ENCODE measurements around the gene KLC4.
"Not testable (repeated sequence)": the region's sequence is repeated elsewhere in the genome, so short reads cannot be mapped to it uniquely, and the experiment has no call there.

The KLC4 gene

DNA sequence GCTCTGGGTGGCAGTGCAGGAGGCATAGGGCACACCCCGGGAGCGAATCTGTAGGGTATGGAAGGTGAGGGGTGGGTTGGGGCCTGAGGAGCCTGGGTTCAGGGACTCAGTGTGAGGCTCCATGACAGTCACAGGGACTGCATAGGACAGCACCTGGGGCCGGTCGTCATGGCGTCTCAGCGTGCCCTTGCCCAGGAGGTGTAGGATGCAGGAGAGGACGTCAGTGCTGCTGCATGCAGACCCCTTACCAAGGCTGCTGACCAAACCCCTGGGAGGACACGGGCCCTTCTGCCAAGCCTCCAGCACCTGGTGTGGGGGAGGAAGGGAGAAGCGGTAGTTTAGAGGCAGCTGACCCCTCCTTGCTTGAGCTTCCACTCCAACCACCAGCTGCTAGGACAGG, 21.7 kb upstream of the KLC4 start:
- Histone ChIP-seq H2AK5ac (ENCODE audit: low read length) (no peak overlapping the region), H3K4me1 (ENCODE audit: control insufficient read depth, low read depth, low read length) (no peaks in the 10 kb centered on the region), H3K18ac (ENCODE audit: low read length) (no peak overlapping the region), H2BK5ac (ENCODE audit: low read length) (no peak overlapping the region), H3K79me1 (ENCODE audit: low read length) (no peaks in the 10 kb centered on the region), H3K4me3 (ENCODE audit: low read length) (no peak overlapping the region), H3K4ac (ENCODE audit: low read depth, low read length) (no peak overlapping the region), H3K36me3 (ENCODE audit: control insufficient read depth, insufficient read depth, low read length) (peaks cover 11% of the 10 kb centered on the region), H3K9ac (ENCODE audit: low read length) (no peak overlapping the region), H4K5ac (ENCODE audit: low read length) (no peak overlapping the region), H3K27me3 (ENCODE audit: insufficient read depth, low read length, poor library complexity) (no peaks in the 10 kb centered on the region), H3K23ac (ENCODE audit: low read length) (no peak overlapping the region), H3K4me2 (ENCODE audit: low read length) (no peak overlapping the region), H3K56ac (ENCODE audit: low read length) (no peak overlapping the region), H2BK15ac (replicated peaks; ENCODE audit: low read depth) (no peak overlapping the region), H4K8ac (ENCODE audit: low read depth, low read length) (no peak overlapping the region), H2BK120ac (ENCODE audit: low read depth, low read length) (no peak overlapping the region), H3K27ac (ENCODE audit: low read depth, low read length) (no peak overlapping the region), H3K79me2 (ENCODE audit: control insufficient read depth, insufficient read depth, low read length) (no peaks in the 10 kb centered on the region)
- DNase-seq, result no peak
- no CpG with 5 or more reads among the region's 9 CpGs for WGBS (ENCODE audit: extremely low coverage, insufficient coverage, low lambda C conversion rate)

DNA sequence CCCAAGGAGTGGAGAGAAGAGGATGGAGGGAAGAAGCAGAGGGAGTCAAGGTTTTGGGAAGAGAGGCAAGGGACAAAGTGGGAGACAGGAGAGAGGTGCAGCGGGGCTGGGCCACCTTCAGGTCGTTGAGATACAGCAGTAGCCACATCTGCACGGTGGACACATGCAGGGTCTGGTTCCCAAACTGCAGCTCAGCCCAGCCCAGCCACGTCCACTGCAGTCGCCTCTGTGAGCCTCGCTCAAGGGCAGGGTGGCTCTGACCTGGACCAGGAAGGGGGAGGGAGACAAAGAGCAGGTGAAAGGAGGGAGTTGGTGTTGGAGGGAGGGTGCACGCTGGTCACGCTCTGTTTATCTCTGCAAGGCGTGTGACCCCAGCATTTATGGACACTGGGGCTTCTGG, 20.7 kb upstream of the KLC4 start:
- Histone ChIP-seq H3K79me2 (ENCODE audit: control insufficient read depth, insufficient read depth, low read length) (no peaks in the 10 kb centered on the region), H3K9ac (ENCODE audit: low read length) (no peak overlapping the region), H2AK5ac (ENCODE audit: low read length) (no peak overlapping the region), H3K27me3 (ENCODE audit: insufficient read depth, low read length, poor library complexity) (no peaks in the 10 kb centered on the region), H3K56ac (ENCODE audit: low read length) (no peak overlapping the region), H2BK120ac (ENCODE audit: low read depth, low read length) (no peak overlapping the region), H2BK15ac (replicated peaks; ENCODE audit: low read depth) (no peak overlapping the region), H3K4me1 (ENCODE audit: control insufficient read depth, low read depth, low read length) (no peaks in the 10 kb centered on the region), H3K36me3 (ENCODE audit: control insufficient read depth, insufficient read depth, low read length) (peaks cover 7% of the 10 kb centered on the region), H3K79me1 (ENCODE audit: low read length) (no peaks in the 10 kb centered on the region), H4K8ac (ENCODE audit: low read depth, low read length) (no peak overlapping the region), H3K4ac (ENCODE audit: low read depth, low read length) (no peak overlapping the region), H3K23ac (ENCODE audit: low read length) (no peak overlapping the region), H3K4me3 (ENCODE audit: low read length) (no peak overlapping the region), H4K5ac (ENCODE audit: low read length) (no peak overlapping the region), H2BK5ac (ENCODE audit: low read length) (no peak overlapping the region), H3K4me2 (ENCODE audit: low read length) (no peak overlapping the region), H3K27ac (ENCODE audit: low read depth, low read length) (no peak overlapping the region), H3K18ac (ENCODE audit: low read length) (no peak overlapping the region)
- no peak for DNase-seq
- WGBS (ENCODE audit: extremely low coverage, insufficient coverage, low lambda C conversion rate), result no CpG with 5 or more reads among the region's 9 CpGs

DNA sequence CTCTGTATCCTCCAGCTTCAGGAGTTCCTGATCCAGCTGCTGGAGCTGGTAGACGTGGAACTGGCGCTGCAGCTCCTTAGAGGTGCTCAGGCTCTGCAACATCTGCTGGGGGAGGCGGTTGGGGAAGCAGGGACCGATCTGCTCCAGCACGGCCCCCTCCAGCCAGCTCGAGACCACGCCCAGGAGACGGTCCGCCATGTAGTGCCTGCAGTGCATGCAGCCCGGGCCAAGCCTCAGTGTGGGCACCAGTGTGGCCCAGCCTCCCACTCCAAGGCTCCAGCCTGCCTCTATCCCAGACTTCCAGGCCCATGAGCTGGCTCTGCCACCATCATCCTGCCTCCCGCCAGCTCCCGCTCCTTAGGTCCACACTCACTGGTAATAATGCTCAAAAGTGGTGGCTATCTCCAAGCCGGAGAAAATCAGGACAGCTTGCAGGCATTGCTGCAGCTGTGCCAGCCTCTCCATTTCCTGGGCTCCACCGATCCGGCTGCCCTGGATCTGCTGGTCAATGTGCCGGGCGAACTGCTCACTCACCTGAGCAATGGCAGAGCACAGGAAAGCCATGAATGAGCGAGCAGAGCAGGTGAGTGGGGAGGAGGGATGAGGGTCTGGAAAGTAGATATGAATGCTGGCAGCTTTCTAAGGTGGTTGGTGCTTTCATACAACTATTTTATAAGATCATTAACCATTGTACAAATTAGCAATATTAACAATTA, 18.7 kb upstream of the KLC4 start:
- H3K56ac ChIP-seq (ENCODE audit: low read length), result no peak overlapping the region
- no peak overlapping the region for H3K4me3 ChIP-seq (ENCODE audit: low read length)
- H2BK15ac ChIP-seq (replicated peaks; ENCODE audit: low read depth), result no peak overlapping the region
- H3K9ac ChIP-seq (ENCODE audit: low read length), result no peak overlapping the region
- WGBS (ENCODE audit: extremely low coverage, insufficient coverage, low lambda C conversion rate), result no CpG with 5 or more reads among the region's 18 CpGs
- no peak overlapping the region for H3K4ac ChIP-seq (ENCODE audit: low read depth, low read length)
- H2AK5ac ChIP-seq (ENCODE audit: low read length), result no peak overlapping the region
- no peak for DNase-seq
- no peaks in the 10 kb centered on the region for H3K4me1 ChIP-seq (ENCODE audit: control insufficient read depth, low read depth, low read length)
- H3K4me2 ChIP-seq (ENCODE audit: low read length), result no peak overlapping the region
- no peak overlapping the region for H4K8ac ChIP-seq (ENCODE audit: low read depth, low read length)
- no peaks in the 10 kb centered on the region for H3K79me1 ChIP-seq (ENCODE audit: low read length)
- H3K18ac ChIP-seq (ENCODE audit: low read length), result no peak overlapping the region
- H2BK5ac ChIP-seq (ENCODE audit: low read length), result no peak overlapping the region
- H4K5ac ChIP-seq (ENCODE audit: low read length), result no peak overlapping the region
- H2BK120ac ChIP-seq (ENCODE audit: low read depth, low read length), result no peak overlapping the region
- peaks cover 7% of the 10 kb centered on the region for H3K36me3 ChIP-seq (ENCODE audit: control insufficient read depth, insufficient read depth, low read length)
- H3K79me2 ChIP-seq (ENCODE audit: control insufficient read depth, insufficient read depth, low read length), result no peaks in the 10 kb centered on the region
- H3K27ac ChIP-seq (ENCODE audit: low read depth, low read length), result no peak overlapping the region
- H3K27me3 ChIP-seq (ENCODE audit: insufficient read depth, low read length, poor library complexity), result no peaks in the 10 kb centered on the region
- H3K23ac ChIP-seq (ENCODE audit: low read length), result no peak overlapping the region

DNA sequence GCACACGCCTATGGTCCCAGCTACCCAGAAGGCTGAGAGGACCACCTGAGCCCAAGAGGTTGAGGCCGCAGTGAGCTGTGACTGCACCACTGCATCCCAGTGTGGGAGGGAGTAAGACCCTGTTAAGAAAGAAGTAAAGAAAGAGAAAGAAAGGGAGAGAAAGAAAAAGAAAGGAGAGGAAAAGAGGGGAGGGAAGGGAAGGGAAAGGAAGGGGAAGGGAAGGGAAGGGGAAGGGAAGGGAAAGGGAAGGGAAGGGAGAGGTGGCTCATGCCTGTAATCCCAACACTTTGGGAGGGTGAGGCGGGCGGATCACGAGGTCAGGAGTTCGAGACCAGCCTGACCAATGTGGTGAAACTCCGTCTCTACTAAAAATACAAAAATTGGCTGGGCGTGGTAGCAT, 18.0 kb upstream of the KLC4 start:
- H2AK5ac ChIP-seq (ENCODE audit: low read length); H3K36me3 ChIP-seq (ENCODE audit: control insufficient read depth, insufficient read depth, low read length); H4K8ac ChIP-seq (ENCODE audit: low read depth, low read length); H2BK120ac ChIP-seq (ENCODE audit: low read depth, low read length); H4K5ac ChIP-seq (ENCODE audit: low read length); H3K23ac ChIP-seq (ENCODE audit: low read length); H3K4me2 ChIP-seq (ENCODE audit: low read length); H3K56ac ChIP-seq (ENCODE audit: low read length); H3K4me3 ChIP-seq (ENCODE audit: low read length); H2BK15ac ChIP-seq (replicated peaks; ENCODE audit: low read depth); DNase-seq; H3K79me1 ChIP-seq (ENCODE audit: low read length); H3K18ac ChIP-seq (ENCODE audit: low read length); H3K79me2 ChIP-seq (ENCODE audit: control insufficient read depth, insufficient read depth, low read length); H3K4ac ChIP-seq (ENCODE audit: low read depth, low read length); H3K9ac ChIP-seq (ENCODE audit: low read length); H3K4me1 ChIP-seq (ENCODE audit: control insufficient read depth, low read depth, low read length); H3K27ac ChIP-seq (ENCODE audit: low read depth, low read length); H3K27me3 ChIP-seq (ENCODE audit: insufficient read depth, low read length, poor library complexity); H2BK5ac ChIP-seq (ENCODE audit: low read length): not testable (repeated sequence)
- WGBS (ENCODE audit: extremely low coverage, insufficient coverage, low lambda C conversion rate), result no CpG with 5 or more reads among the region's 8 CpGs

DNA sequence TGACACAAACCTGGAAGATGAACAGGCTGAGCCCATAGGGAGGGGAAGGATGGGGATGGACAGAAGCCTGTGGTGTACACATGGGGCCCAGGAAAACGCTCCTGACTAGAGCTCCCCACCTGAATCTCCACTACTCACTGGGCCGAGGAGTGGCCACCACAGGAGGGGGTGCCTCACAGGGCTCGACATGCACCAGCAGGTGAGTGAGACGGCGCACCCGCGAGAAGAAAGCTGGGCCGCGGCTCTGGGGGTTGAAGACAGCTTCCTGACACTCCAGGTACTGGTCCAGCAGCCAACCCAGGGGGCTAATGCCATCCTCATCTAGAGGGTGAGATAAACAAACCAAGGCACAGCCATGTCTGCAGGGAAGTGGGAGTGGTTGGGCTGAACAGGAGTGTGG, 16.1 kb upstream of the KLC4 start:
- Histone ChIP-seq H3K9ac (ENCODE audit: low read length) (no peak overlapping the region), H2BK120ac (ENCODE audit: low read depth, low read length) (no peak overlapping the region), H4K5ac (ENCODE audit: low read length) (no peak overlapping the region), H3K23ac (ENCODE audit: low read length) (no peak overlapping the region), H3K27me3 (ENCODE audit: insufficient read depth, low read length, poor library complexity) (no peaks in the 10 kb centered on the region), H2BK15ac (replicated peaks; ENCODE audit: low read depth) (no peak overlapping the region), H3K4me2 (ENCODE audit: low read length) (no peak overlapping the region), H2BK5ac (ENCODE audit: low read length) (no peak overlapping the region), H3K79me1 (ENCODE audit: low read length) (no peaks in the 10 kb centered on the region), H4K8ac (ENCODE audit: low read depth, low read length) (no peak overlapping the region), H3K4me1 (ENCODE audit: control insufficient read depth, low read depth, low read length) (no peaks in the 10 kb centered on the region), H3K4me3 (ENCODE audit: low read length) (no peak overlapping the region), H3K79me2 (ENCODE audit: control insufficient read depth, insufficient read depth, low read length) (no peaks in the 10 kb centered on the region), H3K56ac (ENCODE audit: low read length) (no peak overlapping the region), H2AK5ac (ENCODE audit: low read length) (no peak overlapping the region), H3K36me3 (ENCODE audit: control insufficient read depth, insufficient read depth, low read length) (peaks cover 5% of the 10 kb centered on the region), H3K18ac (ENCODE audit: low read length) (no peak overlapping the region), H3K4ac (ENCODE audit: low read depth, low read length) (no peak overlapping the region), H3K27ac (ENCODE audit: low read depth, low read length) (no peak overlapping the region)
- no CpG with 5 or more reads among the region's 9 CpGs for WGBS (ENCODE audit: extremely low coverage, insufficient coverage, low lambda C conversion rate)
- DNase-seq, result no peak

DNA sequence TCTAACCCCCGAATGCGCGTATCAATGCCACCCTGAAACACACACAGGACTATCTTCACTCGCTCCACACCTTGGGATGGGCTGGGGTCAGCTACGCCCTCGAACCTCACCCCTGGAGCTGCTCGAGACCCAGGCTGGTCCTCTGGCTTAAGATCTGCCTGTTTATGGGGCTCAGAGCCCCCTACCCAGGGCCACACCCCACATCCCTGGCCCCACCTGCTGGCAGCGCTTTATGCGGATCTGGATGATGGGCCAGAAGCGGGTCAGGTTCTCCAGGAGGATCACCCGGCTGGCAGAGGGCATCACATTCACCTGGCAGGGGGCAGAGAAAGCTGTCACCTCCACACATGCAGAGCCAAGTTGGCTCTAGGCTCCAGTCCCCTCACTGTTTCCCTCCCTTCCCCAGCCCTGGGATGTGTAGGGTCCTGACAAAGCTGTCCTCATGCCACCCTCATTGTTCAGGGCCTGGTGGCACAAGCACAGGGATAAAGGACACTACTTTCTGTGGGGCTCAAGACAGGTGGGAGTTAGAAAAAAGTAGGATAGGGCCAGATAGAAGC, 14.0 kb upstream of the KLC4 start:
- Histone ChIP-seq H3K4me3 (ENCODE audit: low read length) (no peak overlapping the region), H3K18ac (ENCODE audit: low read length) (no peak overlapping the region), H2AK5ac (ENCODE audit: low read length) (no peak overlapping the region), H3K27ac (ENCODE audit: low read depth, low read length) (no peak overlapping the region), H3K4me2 (ENCODE audit: low read length) (no peak overlapping the region), H3K9ac (ENCODE audit: low read length) (no peak overlapping the region), H3K4me1 (ENCODE audit: control insufficient read depth, low read depth, low read length) (no peaks in the 10 kb centered on the region), H3K79me2 (ENCODE audit: control insufficient read depth, insufficient read depth, low read length) (no peaks in the 10 kb centered on the region), H3K56ac (ENCODE audit: low read length) (no peak overlapping the region), H3K23ac (ENCODE audit: low read length) (no peak overlapping the region), H2BK15ac (replicated peaks; ENCODE audit: low read depth) (no peak overlapping the region), H2BK5ac (ENCODE audit: low read length) (no peak overlapping the region), H4K5ac (ENCODE audit: low read length) (no peak overlapping the region), H3K36me3 (ENCODE audit: control insufficient read depth, insufficient read depth, low read length) (peaks cover 3% of the 10 kb centered on the region), H3K4ac (ENCODE audit: low read depth, low read length) (no peak overlapping the region), H4K8ac (ENCODE audit: low read depth, low read length) (no peak overlapping the region), H3K79me1 (ENCODE audit: low read length) (no peaks in the 10 kb centered on the region), H2BK120ac (ENCODE audit: low read depth, low read length) (no peak overlapping the region), H3K27me3 (ENCODE audit: insufficient read depth, low read length, poor library complexity) (no peaks in the 10 kb centered on the region)
- DNase-seq, result no peak
- WGBS (ENCODE audit: extremely low coverage, insufficient coverage, low lambda C conversion rate), result no CpG with 5 or more reads among the region's 11 CpGs
